NB4 (cell line): Measurements from ENCODE around the gene SPRYD7.
"Not testable (repeated sequence)": the region's sequence is repeated elsewhere in the genome, so short reads cannot be mapped to it uniquely, and the experiment has no call there.

Source experiments
- MYC ChIP-seq: IDR thresholded peaks from 2 replicates; pipeline ENCODE4 v1.6.1; 2011; ENCODE audit warnings: low read depth, low read length
- TF ChIP-seq, protein P1 (sequence below): IDR thresholded peaks from one replicate; pipeline ENCODE4 v1.5.1; 2012; ENCODE audit warnings: low read depth, low read length

DNA sequence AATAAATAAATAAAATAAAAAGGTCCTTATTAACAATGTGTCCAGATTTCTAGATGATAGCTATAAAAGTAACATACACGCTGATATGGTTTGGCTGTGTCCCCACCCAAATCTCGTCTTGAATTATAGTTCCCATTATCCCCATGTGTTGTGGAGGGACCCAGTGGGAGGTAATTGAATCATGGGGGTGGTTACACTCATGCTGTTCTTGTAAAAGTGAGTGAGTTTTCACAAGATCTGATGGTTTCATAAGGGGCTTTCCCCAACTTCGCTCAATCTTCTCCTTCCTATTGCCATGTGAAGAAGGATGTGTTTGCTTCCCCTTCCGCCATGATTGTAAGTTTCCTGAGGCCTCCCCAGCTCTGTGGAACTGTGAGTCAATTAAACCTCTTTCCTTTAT lies 15.2 kb downstream of the SPRYD7 start:
- TF ChIP-seq, protein P1, sequence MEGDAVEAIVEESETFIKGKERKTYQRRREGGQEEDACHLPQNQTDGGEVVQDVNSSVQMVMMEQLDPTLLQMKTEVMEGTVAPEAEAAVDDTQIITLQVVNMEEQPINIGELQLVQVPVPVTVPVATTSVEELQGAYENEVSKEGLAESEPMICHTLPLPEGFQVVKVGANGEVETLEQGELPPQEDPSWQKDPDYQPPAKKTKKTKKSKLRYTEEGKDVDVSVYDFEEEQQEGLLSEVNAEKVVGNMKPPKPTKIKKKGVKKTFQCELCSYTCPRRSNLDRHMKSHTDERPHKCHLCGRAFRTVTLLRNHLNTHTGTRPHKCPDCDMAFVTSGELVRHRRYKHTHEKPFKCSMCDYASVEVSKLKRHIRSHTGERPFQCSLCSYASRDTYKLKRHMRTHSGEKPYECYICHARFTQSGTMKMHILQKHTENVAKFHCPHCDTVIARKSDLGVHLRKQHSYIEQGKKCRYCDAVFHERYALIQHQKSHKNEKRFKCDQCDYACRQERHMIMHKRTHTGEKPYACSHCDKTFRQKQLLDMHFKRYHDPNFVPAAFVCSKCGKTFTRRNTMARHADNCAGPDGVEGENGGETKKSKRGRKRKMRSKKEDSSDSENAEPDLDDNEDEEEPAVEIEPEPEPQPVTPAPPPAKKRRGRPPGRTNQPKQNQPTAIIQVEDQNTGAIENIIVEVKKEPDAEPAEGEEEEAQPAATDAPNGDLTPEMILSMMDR = not testable (repeated sequence)
- TF ChIP-seq MYC = not testable (repeated sequence)
